ENCODE data around the gene PDF. TPM values are rescaled to one million over a fixed set of nuclear protein-coding genes. Genes with fewer than 3 reads are reported as not detected.

The PDF gene
- total RNA-seq, 3 donors from 2014 or later (not counting 1 experiment from before 2014, with no cell fraction given): 3.0 to 5.7 (median 4.6) TPM

DNA sequence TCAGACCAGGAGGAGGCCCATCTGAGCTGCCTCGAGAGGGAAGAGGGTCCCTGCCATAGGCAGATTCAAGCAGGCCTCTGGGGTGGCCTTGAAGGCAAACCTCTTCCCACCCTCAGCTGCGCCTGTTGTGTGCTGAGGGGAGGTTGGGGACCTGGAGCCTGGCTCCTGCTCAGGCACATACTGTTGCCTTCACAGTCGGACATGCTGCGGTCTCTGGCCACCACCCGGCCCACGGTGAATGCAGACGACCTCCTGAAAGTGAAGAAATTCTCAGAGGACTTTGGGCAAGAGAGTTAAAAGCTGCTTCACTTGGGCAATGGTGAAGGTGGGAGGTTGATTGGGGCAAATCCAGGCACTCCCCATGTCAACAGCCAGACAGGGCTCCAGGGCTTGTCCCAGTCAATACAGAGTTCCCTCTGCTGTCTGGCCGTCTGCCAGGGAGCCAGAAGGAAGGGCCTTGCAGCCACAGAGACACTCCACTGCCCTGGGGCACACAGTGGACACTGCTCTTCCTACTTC lies 6.3 kb downstream of the PDF start:
- H3K27ac Mint-ChIP-seq: no peak overlapping the region
- peaks cover 6% of the 10 kb centered on the region for H3K36me3 Mint-ChIP-seq
- no peaks in the 10 kb centered on the region for H3K27me3 Mint-ChIP-seq (ENCODE audit: low read depth in 2 of 2)
- peaks cover 11% of the 10 kb centered on the region for H3K4me1 ChIP-seq (ENCODE audit: control insufficient read depth, insufficient read depth, low read length)
- no peak overlapping the region for H3K27ac ChIP-seq (ENCODE audit: low read length)
- no peak for DNase-seq
- intact Hi-C loops (cut with micrococcal nuclease): loop anchor here (10.0 kb wide), 1 partner anchor 131 kb away; no protein-coding TSS in a partner anchor
- H3K4me3 ChIP-seq (ENCODE audit: low read length): no peak overlapping the region
- peaks cover 57% of the 10 kb centered on the region for H3K36me3 ChIP-seq (ENCODE audit: control insufficient read depth, insufficient read depth, low read length)
- no peak for ATAC-seq
- TF ChIP-seq CTCF (IDR thresholded peaks at IDR 0.05): no peak
- peaks cover 14 to 22% of the 10 kb centered on the region in 2 donors for H3K4me1 Mint-ChIP-seq
- 87% methylated on average over 8 of the region's 8 CpGs for WGBS (ENCODE audit: insufficient coverage)
- H3K27me3 ChIP-seq (ENCODE audit: control insufficient read depth, insufficient read depth, low read length): no peaks in the 10 kb centered on the region
- H3K9me3 Mint-ChIP-seq: no peaks in the 10 kb centered on the region
- no peaks in the 10 kb centered on the region for H3K9me3 ChIP-seq (ENCODE audit: control insufficient read depth, insufficient read depth, low read length)
- no peak overlapping the region for H3K4me3 Mint-ChIP-seq

DNA sequence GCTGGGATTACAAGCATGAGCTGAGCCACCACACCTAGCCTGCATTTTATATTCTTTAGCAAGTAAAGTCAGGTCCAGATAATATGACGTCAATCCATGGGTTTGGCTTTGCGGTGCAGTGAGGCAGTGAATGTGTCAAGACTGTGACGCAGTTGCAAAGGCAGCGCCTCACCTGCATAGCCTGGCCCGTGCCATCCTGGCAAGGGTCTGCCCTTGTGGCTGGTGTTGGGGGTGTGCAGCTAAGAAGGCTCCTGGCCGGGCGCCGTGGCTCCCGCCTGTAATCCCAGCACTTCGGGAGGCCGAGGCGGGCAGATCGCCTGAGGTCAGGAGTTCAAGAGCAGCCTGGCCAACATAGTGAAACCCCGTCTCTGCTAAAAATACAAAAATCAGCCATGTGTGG lies 7.0 kb downstream of the PDF start:
- H3K4me1 Mint-ChIP-seq: peaks cover 7 to 21% of the 10 kb centered on the region in 2 donors
- Histone ChIP-seq H3K27ac (ENCODE audit: low read length) (no peak overlapping the region), H3K4me3 (ENCODE audit: low read length) (no peak overlapping the region), H3K4me1 (ENCODE audit: control insufficient read depth, insufficient read depth, low read length) (peaks cover 6% of the 10 kb centered on the region), H3K9me3 (ENCODE audit: control insufficient read depth, insufficient read depth, low read length) (no peaks in the 10 kb centered on the region), H3K36me3 (ENCODE audit: control insufficient read depth, insufficient read depth, low read length) (peaks cover 62% of the 10 kb centered on the region), H3K27me3 (ENCODE audit: control insufficient read depth, insufficient read depth, low read length) (no peaks in the 10 kb centered on the region)
- H3K27ac Mint-ChIP-seq: no peak overlapping the region
- H3K9me3 Mint-ChIP-seq: no peaks in the 10 kb centered on the region
- no peak overlapping the region for H3K4me3 Mint-ChIP-seq
- intact Hi-C loops (cut with micrococcal nuclease): loop anchor here (10.0 kb wide), 1 partner anchor 131 kb away; no protein-coding TSS in a partner anchor
- H3K36me3 Mint-ChIP-seq: peaks cover 6% of the 10 kb centered on the region
- WGBS (ENCODE audit: insufficient coverage): 95% methylated on average over 14 of the region's 14 CpGs
- DNase-seq (no peak), ATAC-seq (no peak)
- no peaks in the 10 kb centered on the region for H3K27me3 Mint-ChIP-seq (ENCODE audit: low read depth in 2 of 2)
- TF ChIP-seq CTCF (IDR thresholded peaks at IDR 0.05): no peak

- no peaks in the 10 kb centered on the region for H3K9me3 Mint-ChIP-seq
- no peak overlapping the region for H3K4me3 Mint-ChIP-seq
- Histone ChIP-seq H3K27ac (ENCODE audit: low read length) (no peak overlapping the region), H3K36me3 (ENCODE audit: control insufficient read depth, insufficient read depth, low read length) (peaks cover 67% of the 10 kb centered on the region), H3K4me3 (ENCODE audit: low read length) (no peak overlapping the region), H3K27me3 (ENCODE audit: control insufficient read depth, insufficient read depth, low read length) (no peaks in the 10 kb centered on the region), H3K9me3 (ENCODE audit: control insufficient read depth, insufficient read depth, low read length) (no peaks in the 10 kb centered on the region), H3K4me1 (ENCODE audit: control insufficient read depth, insufficient read depth, low read length) (no peaks in the 10 kb centered on the region)
- peaks cover 7 to 21% of the 10 kb centered on the region in 2 donors for H3K4me1 Mint-ChIP-seq
- no peak for TF ChIP-seq CTCF (IDR thresholded peaks at IDR 0.05)
- peaks cover 6% of the 10 kb centered on the region for H3K36me3 Mint-ChIP-seq
- intact Hi-C loops (cut with micrococcal nuclease): loop anchor here (10.0 kb wide), 1 partner anchor 132 kb away; no protein-coding TSS in a partner anchor
- no peak for ATAC-seq
- 96% methylated on average over 7 of the region's 7 CpGs for WGBS (ENCODE audit: insufficient coverage)
- no peak overlapping the region for H3K27ac Mint-ChIP-seq
- H3K27me3 Mint-ChIP-seq (ENCODE audit: low read depth in 2 of 2): no peaks in the 10 kb centered on the region
- DNase-seq: no peak
Measured at GRCh38 chr16:69322343-69322742, 8.0 kb downstream of the PDF start.

- peaks cover 6% of the 10 kb centered on the region for H3K36me3 Mint-ChIP-seq
- peaks cover 79% of the 10 kb centered on the region for H3K36me3 ChIP-seq (ENCODE audit: control insufficient read depth, insufficient read depth, low read length)
- H3K27me3 ChIP-seq (ENCODE audit: control insufficient read depth, insufficient read depth, low read length): no peaks in the 10 kb centered on the region
- H3K27me3 Mint-ChIP-seq (ENCODE audit: low read depth in 2 of 2): no peaks in the 10 kb centered on the region
- 97% methylated on average over 22 of the region's 22 CpGs for WGBS (ENCODE audit: insufficient coverage)
- H3K4me1 Mint-ChIP-seq: peaks cover 5 to 16% of the 10 kb centered on the region in 2 donors
- H3K27ac ChIP-seq (ENCODE audit: low read length): no peak overlapping the region
- H3K27ac Mint-ChIP-seq: peak overlapping the region in 1 of 2 donors; percentile 38
- no peak overlapping the region for H3K4me3 Mint-ChIP-seq
- no peak for ATAC-seq
- intact Hi-C loops (cut with micrococcal nuclease): loop anchor here (10.0 kb wide), 1 partner anchor 134 kb away; no protein-coding TSS in a partner anchor
- no peaks in the 10 kb centered on the region for H3K9me3 ChIP-seq (ENCODE audit: control insufficient read depth, insufficient read depth, low read length)
- no peak for TF ChIP-seq CTCF (IDR thresholded peaks at IDR 0.05)
- H3K9me3 Mint-ChIP-seq: no peaks in the 10 kb centered on the region
- no peak for DNase-seq
- H3K4me1 ChIP-seq (ENCODE audit: control insufficient read depth, insufficient read depth, low read length): no peaks in the 10 kb centered on the region
- no peak overlapping the region for H3K4me3 ChIP-seq (ENCODE audit: low read length)
Measured at GRCh38 chr16:69321080-69321479, 9.3 kb downstream of the PDF start.

All from natural killer cell (primary cell).